Fibroblast of the aortic adventitia (primary cell): ENCODE results near the gene FHL3. TPM values are rescaled to one million over a fixed set of nuclear protein-coding genes. Genes with fewer than 3 reads are reported as not detected.

Experiments used
- DNase-seq: peaks from one replicate; pipeline ENCODE4 v3.0.0-alpha.2; 2010; ENCODE audit warnings: low read depth
- H3K4me3 ChIP-seq: 2 replicates; pipeline ENCODE4 v1.5.1; 2011; ENCODE audit warnings: low read depth, mild to moderate bottlenecking, control low read depth, low read length, moderate library complexity
- CTCF ChIP-seq: IDR thresholded peaks from 2 replicates; pipeline ENCODE4 v1.5.1; 2011; ENCODE audit warnings: mild to moderate bottlenecking, low read length, control low read depth, inconsistent platforms; ENCODE audit not compliant: insufficient read depth
- total RNA-seq: library from RNA; depleted of rRNA; stranded (reverse); fragments of >200 nt; gene quantifications from 2 replicates; pipeline ENCODE4 v1.2.3, GENCODE V29; 2012; ENCODE audit warnings: low replicate concordance

Gene FHL3
- total RNA-seq, 1 donor: 15.6 TPM

- TF ChIP-seq CTCF: no peak
- no peak overlapping the region for H3K4me3 ChIP-seq
Measured at GRCh38 chr1:37998089-37998808, 7.1 kb downstream of the FHL3 start.

GRCh38 chr1:37997256-37998088 lies 7.8 kb downstream of the FHL3 start:
- H3K4me3 ChIP-seq: no peak overlapping the region
- no peak for TF ChIP-seq CTCF
- DNase-seq: no peak

More at GRCh38 chr1:37998089-37998808, 7.1 kb downstream of the FHL3 start:
- no peak for DNase-seq

GRCh38 chr1:37995751-37996345 lies 9.5 kb downstream of the FHL3 start:
- H3K4me3 ChIP-seq: peak overlapping the region; percentile 67
- TF ChIP-seq CTCF: no peak
- DNase-seq: peak; percentile 93

GRCh38 chr1:37994886-37995566 lies 10.3 kb downstream of the FHL3 start:
- DNase-seq: no peak
- peak overlapping the region; percentile 67 for H3K4me3 ChIP-seq
- TF ChIP-seq CTCF: no peak

- TF ChIP-seq CTCF: no peak
- no peak for DNase-seq
- H3K4me3 ChIP-seq: peak overlapping the region; percentile 98
Measured at GRCh38 chr1:37989361-37989930, 15.9 kb downstream of the FHL3 start.

GRCh38 chr1:37987679-37988078 lies 17.6 kb downstream of the FHL3 start:
- no peak for TF ChIP-seq CTCF
- no peak overlapping the region for H3K4me3 ChIP-seq
- no peak for DNase-seq
